Measurements from ENCODE around the gene CYP2S1. TPM values are rescaled to one million over a fixed set of nuclear protein-coding genes. Genes with fewer than 3 reads are reported as not detected.

Gene CYP2S1
- total and polyA plus RNA-seq, 2 experiments from 2014 or later, result 130 to 315 TPM

- TF ChIP-seq ETS1 (IDR thresholded peaks at IDR 0.05) (no peak), EZH2 (IDR thresholded peaks at IDR 0.05; ENCODE audit: low read depth, unreplicated experiment) (no peak)
These were observed 39.0 kb upstream of the CYP2S1 start (continued) for GRCh38 chr19:41154060-41154459.

- Histone ChIP-seq H3K4me2 (no peak overlapping the region), H3K79me2 (replicated peaks; ENCODE audit: insufficient read depth) (no peaks in the 10 kb centered on the region), H3K36me3 (ENCODE audit: insufficient read depth) (no peaks in the 10 kb centered on the region), H3K27me3 (ENCODE audit: insufficient read depth) (no peaks in the 10 kb centered on the region), H4K20me1 (replicated peaks; ENCODE audit: insufficient read depth) (no peaks in the 10 kb centered on the region), H3K4me3 (no peak overlapping the region), H3K4me1 (ENCODE audit: insufficient read depth) (no peaks in the 10 kb centered on the region), H3F3A (replicated peaks; ENCODE audit: low read depth) (no peaks in the 10 kb centered on the region), H3K9me2 (ENCODE audit: insufficient read depth) (no peaks in the 10 kb centered on the region), H2AFZ (no peak overlapping the region), H3K27ac (ENCODE audit: low read depth) (no peak overlapping the region)
- DNase-seq (ENCODE audit: low spot score) (no peak), ATAC-seq (no peak)
- Mint-ChIP-seq H3K4me1 (peaks cover 3% of the 10 kb centered on the region; the same call in 2 of the 3 replicates), H3K27me3 (ENCODE audit: insufficient read depth, low read depth, poor library complexity) (no peaks in the 10 kb centered on the region), H3K9me3 (peaks cover 15% of the 10 kb centered on the region; the same call in 2 of the 3 replicates), H3K27ac (no peak overlapping the region), H3K36me3 (ENCODE audit: low read depth) (peaks cover 18% of the 10 kb centered on the region; the same call in 2 of the 3 replicates), H3K4me3 (no peak overlapping the region)
- TF ChIP-seq EZH2 (IDR thresholded peaks at IDR 0.05; ENCODE audit: low read depth, unreplicated experiment) (no peak), JUNB (IDR thresholded peaks at IDR 0.05; ENCODE audit: unreplicated experiment) (no peak), CTCF (conservative IDR thresholded peaks at IDR 0.05; ENCODE audit: low read depth in 2 of 2) (no peak; a peak in 2 of 4 replicates), EZH2phosphoT487 (IDR thresholded peaks at IDR 0.05; ENCODE audit: unreplicated experiment) (no peak), ZNF114 (CRISPR knock-in tag; IDR thresholded peaks at IDR 0.05) (no peak), REST (IDR thresholded peaks at IDR 0.05; ENCODE audit: unreplicated experiment) (no peak), ZNF462 (CRISPR knock-in tag; IDR thresholded peaks at IDR 0.05) (no peak)
These were observed 36.8 kb upstream of the CYP2S1 start for GRCh38 chr19:41156207-41156606.

All from GM23338 (cell line).